Globus pallidus (tissue), 1 donor: ENCODE measurements around the gene SLC38A7.
A peak's percentile ranks its signal among the peaks of the same experiment; 100 is the strongest.
"Not testable (repeated sequence)": the region's sequence is repeated elsewhere in the genome, so short reads cannot be mapped to it uniquely, and the experiment has no call there.

Experiments used
- DNase-seq: peaks from one replicate; pipeline ENCODE4 v3.0.0-alpha.2; 2015; ENCODE audit warnings: low spot score

The SLC38A7 gene, protein sequence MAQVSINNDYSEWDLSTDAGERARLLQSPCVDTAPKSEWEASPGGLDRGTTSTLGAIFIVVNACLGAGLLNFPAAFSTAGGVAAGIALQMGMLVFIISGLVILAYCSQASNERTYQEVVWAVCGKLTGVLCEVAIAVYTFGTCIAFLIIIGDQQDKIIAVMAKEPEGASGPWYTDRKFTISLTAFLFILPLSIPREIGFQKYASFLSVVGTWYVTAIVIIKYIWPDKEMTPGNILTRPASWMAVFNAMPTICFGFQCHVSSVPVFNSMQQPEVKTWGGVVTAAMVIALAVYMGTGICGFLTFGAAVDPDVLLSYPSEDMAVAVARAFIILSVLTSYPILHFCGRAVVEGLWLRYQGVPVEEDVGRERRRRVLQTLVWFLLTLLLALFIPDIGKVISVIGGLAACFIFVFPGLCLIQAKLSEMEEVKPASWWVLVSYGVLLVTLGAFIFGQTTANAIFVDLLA

DNA sequence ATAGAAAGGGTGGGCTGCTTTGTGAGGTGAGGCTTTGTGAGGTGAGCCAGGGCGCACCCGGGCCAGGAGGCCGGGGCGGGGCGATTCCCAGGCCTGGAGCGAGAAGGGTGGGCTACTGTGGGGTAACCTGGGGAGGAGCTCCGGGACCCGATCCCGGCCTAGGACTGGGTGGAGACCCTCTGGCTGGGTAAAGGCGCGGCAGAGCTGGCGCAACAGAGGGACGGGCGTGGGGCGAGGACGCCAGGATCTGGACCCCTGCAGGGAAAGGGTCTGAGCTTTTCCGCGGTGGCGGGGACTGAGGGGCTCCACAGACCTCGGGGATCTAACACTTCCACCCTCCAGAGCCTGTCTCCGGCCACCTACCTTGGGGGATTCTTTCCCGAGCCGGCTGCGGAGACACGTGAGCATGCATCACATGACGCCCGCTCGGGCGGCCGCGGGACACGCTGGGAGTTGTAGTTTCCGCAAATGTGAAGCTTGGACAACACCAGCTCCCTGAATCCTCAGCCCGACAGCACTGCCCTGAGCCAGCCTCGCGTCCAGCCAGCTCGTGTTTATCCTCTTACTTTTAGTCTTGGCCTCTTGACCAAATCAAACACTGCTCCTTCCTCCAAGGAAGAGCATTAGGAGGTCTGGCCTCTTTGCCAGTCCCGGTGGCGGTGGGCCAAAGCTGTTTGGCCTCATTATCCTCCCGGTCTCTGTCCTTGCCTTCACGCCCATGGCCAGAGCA is at the start of gene SLC38A7:
Gene SLC38A7 (minus strand): TSS at position 417 of the 730 bp plus-strand sequence. CDS start 4,644 bp downstream, outside the sequence.
- DNase-seq: peak; percentile 86

DNA sequence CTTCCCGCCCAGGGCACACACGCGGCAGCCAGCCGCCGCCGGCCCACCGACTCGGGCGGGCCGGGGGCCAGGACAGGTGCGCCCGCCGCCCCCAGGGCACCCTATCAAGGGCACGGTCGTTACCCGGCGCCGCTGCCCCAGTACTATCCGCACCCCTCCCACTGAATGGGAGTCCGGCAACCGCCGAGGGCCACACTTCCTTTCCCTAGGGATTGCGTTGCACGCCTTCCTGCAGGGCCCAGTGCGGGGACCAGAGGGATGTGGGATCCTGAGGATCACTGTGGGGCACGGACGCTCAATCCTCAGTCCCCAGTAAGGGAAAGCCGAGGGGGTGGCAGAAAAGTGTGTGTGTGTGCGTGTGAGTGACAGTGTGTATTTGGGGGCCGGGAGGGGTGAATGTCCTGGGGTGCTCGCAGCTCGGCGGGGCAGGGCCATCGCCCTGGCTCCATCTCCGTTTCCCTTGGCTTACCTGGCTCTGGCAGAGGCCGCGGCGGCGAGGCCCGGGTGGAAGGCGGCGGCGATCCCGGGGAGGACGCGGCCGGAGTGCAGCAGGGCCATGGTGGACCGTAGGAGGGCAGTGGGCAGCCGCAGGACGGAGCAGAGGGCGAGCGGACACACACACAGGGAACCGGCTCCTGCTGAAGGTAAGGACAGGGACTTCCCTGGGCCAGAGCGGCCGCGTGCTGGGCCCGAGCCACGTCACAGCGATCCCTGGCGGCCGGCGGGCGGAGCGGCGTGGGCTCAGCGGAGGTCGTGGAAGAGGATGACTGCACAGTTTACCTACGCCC is 49.3 kb upstream of the SLC38A7 start, which contains the start of gene GOT2:
Gene GOT2 (minus strand): TSS at position 646 of the 788 bp plus-strand sequence. CDS start 88 bp downstream, at position 558.
- DNase-seq: peak; percentile 77

DNA sequence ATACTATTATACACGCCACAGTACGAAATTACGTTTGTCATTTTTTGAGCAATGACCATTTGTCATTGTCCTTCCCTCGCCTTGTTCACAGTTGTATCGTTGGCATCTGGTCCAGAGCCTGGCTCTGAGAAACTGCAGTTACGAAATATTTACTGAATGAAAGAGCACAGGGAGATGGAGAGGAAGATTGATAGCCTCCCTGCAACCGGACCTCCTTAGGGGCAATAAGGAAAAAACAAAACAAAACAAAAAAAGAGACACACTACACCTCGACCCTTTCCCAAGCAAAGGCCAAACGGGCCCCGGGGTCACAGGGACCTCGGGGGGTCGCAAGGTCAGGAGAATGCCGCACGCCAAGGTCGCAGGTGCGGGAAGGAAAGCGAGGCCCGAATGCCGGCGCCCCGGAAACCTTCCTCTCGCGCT is 48.7 kb upstream of the SLC38A7 start:
- peak; percentile 29 for DNase-seq

DNA sequence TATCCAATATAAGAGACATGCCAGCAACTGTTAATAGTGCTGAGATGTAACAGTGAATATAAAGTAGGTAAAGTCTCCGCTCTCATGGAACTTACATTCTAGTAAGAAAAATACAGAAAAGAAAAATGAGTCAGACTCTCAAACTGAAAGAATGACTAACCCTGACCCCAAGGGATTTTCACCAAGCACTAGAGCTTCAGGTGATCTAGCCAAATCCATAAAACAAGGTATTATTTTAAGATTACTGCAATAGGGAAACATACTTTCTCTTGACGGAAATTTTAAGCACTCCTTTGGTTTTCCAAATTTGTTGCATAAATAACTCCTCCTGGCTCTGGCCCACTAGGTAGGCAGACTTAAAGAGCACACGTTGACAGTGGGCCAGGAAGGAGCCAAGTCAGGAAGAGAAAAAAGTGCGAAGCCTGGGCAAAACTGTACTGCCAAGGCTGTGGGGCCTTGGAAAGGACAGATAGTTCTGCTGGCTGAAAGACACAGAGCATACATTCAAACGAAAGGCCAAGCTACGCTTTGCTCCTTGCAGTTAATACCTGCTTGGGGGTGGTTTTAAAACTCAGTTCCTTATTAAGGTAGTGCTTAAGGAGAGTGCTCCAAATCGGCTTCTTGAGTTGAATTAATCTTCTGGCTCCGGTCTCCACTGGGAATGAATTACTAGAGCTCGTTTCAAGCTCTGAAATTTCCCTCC is 48.1 kb upstream of the SLC38A7 start:
- DNase-seq: no peak

DNA sequence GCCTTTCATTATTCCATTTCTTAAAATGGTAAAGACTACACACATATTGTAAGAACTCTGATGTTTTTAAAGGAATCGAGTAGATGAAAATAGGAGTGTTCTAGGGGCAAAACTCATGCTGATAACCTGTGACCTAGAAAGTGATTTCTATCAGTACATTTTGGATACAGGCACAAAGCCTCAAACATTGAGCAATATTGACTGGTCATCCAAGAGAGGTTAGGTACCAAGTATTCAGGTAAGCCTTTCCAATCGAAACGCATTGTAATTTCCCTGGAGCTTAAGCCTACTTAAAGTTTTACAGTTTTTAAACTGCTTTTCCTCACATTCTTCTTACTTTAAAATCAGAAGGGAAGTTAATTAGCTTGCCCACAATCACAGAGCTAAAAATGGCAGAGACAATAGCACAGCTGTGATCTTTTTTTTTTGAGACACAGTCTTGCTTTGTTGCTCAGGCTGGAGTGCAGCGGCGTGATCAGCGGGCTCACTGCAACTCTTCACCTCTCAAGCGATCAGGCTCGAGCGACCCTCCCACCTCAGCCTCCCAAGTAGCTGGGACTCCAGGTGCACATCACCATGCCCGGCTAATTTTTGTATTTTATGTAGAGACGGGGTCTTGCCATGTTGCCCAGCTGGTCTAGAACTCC is 46.3 kb upstream of the SLC38A7 start:
- peak; percentile 68 for DNase-seq

DNA sequence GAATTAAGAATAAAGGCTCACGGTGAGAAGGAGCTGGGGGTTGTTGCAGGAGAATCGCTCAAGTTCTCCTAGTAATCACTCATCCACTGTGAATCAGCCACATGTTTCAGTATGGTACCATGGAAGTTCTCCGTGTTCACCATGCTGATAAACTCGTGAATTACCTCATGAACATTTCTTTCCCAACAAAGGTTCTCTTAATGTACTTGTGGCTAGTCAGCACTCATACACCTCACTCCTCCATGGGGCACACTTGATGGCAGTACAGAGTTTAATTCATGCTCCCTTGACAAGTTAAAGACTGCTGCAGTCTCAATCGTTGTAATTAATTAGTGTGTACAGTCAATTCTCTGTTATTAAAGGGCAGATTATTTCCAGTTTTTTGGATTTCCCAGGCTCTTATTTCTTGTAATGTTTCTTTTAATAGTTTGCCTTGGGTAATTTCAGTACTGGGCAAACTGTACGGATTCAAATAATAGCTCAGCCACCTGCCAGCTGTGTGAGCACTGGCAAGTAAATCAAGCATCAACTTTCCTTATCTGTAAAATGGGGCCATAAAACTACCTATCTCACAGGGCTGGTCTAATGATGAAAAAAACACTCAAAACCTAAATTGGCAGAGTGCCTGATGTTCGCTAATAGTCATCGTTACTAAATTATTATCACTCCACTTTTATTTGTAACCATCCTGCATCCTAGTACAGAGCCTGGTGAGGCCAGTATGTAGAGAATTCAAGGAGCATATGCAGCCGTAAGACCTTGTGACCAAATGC is 43.4 kb upstream of the SLC38A7 start:
- DNase-seq: no peak

DNA sequence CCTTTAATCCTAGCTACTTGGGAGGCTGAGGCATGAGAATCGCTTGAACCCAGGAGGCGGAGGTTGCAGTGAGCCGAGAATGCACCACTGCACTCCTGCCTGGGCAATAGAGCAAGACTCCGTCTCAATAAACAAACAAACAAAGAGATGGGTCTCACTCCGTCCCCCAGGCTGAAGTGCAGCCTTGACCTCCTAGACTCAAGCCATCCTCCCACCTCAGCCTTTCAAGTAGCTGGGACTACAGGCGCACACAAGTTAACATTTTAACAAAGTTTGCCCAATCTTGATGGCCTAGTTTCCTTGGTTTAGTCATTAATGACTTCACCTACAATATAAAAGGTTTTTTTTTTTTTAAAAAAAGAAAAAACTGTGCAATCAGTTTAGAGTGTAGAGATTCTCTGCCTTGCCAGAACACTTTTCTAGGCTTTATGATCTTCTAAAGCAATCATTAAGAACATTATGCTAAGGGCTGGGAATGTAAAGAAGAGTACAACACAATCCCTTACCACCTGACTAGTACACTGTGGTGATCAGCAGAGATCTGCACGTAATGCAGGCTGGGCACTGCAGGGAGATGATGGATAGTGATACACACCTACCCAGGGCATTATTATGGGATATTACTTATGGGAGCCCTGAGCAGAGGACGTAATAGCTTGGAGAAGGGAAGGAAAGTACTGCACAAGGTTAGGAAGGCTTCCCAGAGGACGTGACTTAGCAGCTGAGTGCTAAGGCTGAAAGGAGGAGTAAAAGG is 42.6 kb upstream of the SLC38A7 start:
- no peak for DNase-seq

DNA sequence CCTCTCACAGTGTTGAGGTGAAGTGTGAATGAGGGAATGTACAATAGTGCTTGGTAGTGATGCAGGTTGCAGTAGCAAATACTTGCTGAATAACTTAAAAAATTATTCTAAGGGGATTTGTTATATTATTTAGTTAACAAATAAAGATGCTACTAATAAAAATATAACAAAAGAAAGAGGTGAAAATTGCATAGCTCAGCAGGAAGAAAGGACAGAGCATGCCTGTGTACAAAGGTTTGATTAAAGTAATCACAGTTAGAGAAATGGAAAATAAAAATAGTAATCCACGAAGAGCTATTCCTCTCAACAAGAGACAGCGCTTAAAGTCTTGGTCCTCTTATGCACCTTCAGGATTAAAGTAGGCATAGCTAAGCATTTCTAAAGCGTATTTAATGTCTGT is 38.5 kb upstream of the SLC38A7 start:
- no peak for DNase-seq

DNA sequence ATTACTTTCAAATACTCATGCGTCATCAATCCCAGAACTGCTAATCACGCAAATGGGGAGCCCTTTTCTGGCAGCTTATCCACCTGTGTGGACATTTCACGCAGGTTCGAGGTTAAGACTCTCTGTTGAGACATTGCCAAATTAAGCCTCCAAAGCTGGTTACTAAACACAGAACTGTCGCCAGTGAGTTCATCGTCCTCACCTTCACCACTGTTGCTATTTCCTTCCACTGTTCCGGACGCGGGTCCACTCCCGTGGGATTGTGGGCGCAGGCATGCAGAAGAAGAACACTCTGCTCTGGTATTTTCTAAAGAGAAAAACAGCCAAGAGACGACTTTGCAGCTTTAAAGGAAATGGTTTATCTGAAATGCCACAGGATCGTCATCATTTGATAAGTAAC is 33.4 kb upstream of the SLC38A7 start:
- DNase-seq: no peak

DNA sequence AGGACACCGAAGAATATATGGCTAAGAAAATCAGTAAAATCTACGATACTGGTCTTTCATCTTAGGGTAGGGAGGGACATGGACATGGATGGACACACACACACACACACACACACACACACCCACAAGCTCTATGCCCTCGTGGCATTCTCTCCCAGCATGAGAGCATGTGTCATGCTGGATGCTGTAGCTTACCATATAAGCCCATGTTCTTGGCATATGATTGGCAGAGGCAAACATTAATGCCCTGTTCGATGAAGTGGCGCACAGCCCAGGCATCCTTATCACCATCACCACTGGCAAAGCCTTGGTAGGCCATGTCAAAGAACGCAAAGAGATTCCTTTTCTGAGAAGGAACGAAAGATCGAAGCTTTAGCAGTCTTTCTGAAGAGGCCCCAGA is 31.9 kb upstream of the SLC38A7 start:
- no peak for DNase-seq

DNA sequence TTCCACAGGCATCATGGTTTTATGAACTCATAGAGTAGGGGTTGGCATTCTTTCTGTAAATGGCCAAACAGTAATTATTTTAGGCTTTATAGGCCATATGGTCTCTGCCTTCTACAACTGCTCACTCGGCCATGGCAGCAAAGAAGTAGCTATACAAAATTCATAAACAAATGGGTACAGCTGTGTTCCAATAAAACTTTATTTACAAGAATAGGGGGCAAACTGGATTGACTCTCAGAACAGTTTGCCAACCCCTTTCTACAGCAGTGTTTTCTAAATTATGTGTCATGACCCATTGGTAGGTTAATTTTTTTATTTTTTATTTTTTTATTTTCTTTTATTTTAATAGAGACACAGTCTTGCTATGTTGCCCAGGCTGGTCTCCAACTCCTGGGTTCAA is 29.2 kb upstream of the SLC38A7 start:
- no peak for DNase-seq

DNA sequence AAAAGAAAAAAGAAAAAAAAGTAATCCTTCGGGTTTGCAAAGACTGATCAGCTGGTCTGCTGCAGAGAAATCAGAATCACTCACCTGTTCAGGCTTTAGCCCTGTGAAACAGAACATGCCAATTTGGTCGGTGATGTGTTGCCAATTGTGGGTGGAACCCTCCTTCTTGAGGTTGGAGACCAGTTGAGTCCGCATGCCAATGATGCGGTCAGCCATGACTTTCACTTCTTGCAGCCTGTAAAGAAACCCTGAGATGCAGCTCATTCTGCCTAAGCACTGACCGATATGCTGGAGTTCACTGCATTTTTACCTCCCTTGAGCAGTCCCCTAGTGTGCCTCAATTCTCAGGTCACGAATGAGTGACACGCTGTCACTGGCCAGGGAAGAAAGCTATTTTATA is 24.8 kb upstream of the SLC38A7 start:
- DNase-seq: no peak

DNA sequence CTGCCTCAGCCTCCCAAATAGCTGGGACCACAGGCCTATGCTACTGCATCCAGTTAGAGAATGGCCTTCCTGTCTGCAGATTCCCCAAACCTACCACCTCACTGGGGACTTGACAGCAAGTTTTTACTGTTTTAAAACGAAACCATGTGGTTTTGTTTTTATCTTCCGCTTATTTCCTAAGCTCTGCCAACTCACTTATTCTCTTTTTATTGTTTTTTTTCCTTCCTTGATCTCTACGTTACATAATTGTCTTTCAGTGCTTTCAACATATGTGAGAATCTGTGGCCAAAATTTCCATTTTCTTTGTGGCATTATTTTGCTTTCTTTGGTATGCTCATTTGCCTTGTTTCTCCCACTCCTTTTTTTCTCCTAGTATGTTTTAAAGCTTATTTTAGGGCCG is 14.6 kb upstream of the SLC38A7 start:
- no peak for DNase-seq

DNA sequence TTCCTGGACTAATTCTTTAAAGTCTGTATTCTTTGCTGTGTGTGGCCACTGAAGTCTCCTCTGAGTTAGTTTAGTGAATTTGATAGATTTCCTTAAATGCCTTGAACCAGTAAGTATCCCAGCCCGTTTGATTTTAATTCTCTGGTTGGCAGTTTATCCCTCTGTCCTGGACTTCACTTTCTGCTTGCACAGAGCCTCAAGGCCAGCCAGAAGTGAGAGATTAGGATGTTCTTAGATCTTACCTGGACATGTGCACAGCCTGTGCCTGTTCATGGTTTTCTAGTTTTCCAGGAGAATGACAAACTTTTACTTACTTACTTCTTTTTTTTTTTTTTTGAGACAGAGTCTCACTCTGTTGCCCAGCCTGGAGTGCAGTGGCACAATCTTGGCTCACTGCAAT is 10.8 kb upstream of the SLC38A7 start:
- DNase-seq: no peak

DNA sequence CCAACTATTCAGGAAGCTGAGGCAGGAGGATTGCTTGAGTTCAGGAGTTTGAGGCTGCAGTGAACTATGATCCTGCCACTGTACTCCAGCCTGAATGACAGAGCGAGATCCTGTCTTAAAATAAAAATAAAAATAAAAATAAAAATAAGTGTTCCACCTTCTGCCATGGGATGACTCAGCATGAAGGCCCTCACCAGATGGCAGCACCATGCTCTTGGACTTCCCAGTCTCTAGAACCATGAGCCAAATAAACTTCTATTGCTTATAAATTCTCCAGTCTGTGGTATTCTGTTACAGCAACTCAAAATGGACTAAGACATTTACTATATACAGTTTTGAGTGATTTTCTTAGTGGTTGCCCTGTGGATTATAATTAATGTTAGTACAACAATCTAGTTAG is 7.9 kb upstream of the SLC38A7 start:
- DNase-seq: no peak

DNA sequence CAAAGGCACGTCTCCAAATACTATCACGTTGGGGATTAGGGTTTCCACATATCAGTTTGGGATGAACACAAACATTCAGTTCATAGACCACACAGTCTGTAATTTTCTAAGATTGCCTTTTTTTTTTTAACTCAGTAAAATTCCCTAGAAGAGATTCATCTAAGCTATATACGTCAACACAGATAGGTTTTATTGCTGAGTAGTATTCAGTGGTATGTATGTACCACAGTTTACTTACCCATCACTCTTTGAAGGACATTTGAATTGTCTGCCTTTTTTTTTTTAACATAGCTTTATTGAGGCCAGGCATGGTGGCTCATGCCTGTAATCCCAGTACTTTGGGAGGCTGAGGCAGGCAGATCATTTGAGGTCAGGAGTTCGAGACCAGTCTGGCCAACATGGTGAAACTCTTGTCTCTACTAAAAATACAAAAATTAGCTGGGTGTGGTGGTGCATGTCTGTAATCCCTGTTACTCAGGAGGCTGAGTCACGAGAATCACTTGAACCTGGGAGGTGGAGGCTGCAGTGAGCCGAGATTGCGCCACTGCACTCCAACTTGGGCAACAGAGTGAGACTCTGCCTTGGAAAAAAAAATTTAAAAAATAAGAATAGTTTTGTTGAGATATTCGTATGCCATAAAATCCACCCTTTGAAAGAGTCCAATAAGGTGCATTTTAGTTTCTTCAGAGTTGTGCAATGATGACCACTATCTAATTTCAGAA is 2.6 kb upstream of the SLC38A7 start:
- not testable (repeated sequence) for DNase-seq

DNA sequence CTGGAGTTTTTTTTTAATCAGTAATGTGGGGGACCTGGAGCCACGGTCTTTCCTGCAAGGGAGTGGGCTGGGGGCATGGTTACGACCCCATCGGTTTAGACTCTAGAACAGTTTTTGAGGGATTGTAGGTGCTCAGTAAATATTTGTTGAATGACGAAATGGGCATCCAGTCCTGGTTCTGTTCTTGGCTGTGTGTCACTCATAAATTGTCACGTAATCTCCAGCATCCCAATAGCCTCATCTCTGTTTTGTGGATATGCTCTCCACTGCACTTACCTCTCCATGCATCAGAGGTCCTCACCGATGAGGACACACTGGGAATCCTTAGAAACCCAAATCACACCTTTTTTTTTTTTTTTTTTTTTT is 497 bp upstream of the SLC38A7 start:
- no peak for DNase-seq

DNA sequence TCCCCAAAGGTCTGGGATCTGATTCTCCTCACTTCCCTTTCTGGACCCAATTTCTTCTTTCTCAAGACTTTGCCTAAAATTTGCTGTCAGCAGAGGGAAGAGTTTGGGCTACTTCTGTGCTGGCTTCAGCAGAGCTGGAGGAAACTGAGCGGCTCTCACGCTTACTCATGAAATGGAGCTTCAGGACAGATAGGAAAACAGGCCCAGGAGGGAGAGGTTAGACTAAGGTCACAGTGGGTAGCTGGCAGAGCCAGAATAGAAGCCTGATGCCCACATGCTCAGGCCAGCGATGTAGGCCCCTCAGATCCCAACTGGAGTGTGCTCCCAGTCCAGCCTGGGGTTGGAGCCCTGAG is 593 bp downstream of the SLC38A7 start:
- DNase-seq: no peak

DNA sequence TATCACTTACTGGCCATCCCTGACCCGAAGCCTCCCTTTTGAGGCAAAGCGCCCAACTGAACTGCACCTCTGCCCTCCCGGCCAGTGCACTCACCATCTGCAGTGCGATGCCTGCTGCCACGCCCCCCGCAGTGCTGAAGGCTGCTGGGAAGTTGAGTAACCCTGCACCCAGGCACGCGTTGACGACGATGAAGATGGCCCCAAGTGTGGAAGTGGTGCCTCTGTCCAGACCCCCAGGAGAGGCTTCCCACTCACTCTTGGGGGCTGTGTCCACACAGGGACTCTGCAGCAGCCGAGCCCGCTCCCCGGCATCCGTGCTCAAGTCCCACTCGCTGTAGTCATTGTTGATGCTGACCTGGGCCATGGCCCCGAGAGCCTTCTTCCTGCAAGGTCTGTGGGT is 4.8 kb downstream of the SLC38A7 start:
- no peak for DNase-seq
